Right lung (tissue), 5 donors: ENCODE results near the gene SGPP1. TPM values are rescaled to one million over a fixed set of nuclear protein-coding genes. Genes with fewer than 3 reads are reported as not detected.
A peak's percentile ranks its signal among the peaks of the same experiment; 100 is the strongest.
"Not testable (repeated sequence)": the region's sequence is repeated elsewhere in the genome, so short reads cannot be mapped to it uniquely, and the experiment has no call there.

Experiments
- DNase-seq, 2 donors: peaks; one replicate each; pipeline ENCODE4 v3.0.0-alpha.2; 2013
- polyA plus RNA-seq, 5 donors: library from polyadenylated mRNA; unstranded; fragments of 120-200 nt; gene quantifications; one replicate each; pipeline versions ENCODE4 v1.2.1 to v1.2.3, GENCODE V29; 2013; ENCODE audit warnings: inconsistent platforms in 1 of 5, low replicate concordance in 1 of 5; ENCODE audit not compliant: insufficient read length in 5 of 5, insufficient read depth in 1 of 5

SGPP1 gene
- polyA plus RNA-seq, 5 donors = 20.0 to 26.5 (median 21.2) TPM

DNA sequence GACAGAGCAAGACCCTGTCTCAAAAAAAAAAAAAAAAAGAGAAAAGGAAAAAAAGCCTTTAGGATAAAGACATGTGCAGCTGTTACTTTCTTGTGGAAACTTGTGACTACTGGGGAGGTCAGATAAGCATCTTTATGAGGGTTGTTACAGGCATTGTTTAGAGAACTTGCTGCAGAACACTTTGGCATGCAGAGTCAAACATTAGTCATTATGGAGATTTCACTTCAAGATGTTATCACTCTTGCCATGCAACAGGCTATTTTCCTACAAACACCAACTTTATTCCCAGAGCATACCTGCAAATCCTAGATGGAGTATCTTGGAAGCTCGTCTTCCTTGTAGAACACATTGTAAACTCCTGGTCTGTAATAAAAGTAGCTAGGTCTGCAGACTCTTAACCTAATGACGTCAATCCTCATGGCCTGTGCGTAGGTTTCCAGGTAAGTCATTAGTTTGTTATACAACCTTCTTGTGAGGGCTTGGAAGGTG lies 49.9 kb downstream of the SGPP1 start:
- no peak for DNase-seq

GRCh38 chr14:63676615-63677014 lies 51.2 kb downstream of the SGPP1 start:
- no peak for DNase-seq

- no peak for DNase-seq
Observed at GRCh38 chr14:63673886-63674497, 53.9 kb downstream of the SGPP1 start.

DNA sequence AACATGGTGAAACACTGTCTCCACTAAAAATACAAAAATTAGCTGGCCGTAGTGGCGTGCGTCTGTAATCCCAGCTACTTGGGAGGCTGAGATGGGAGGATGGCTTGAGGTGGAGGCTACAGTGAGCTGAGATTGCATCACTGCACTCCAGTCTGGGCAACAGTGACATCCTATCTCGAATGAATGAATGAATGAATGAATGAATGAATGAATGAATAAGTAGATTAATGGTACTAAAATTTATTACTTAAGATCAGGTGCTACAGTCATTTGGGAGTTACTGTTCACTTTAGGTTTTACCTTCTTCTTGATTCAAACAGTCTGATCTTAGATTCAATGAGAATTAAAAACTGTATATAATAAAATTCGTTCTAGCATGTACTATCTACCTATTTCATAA lies 54.6 kb downstream of the SGPP1 start:
- no peak for DNase-seq

GRCh38 chr14:63672417-63673180 lies 55.3 kb downstream of the SGPP1 start:
- no peak for DNase-seq

DNA sequence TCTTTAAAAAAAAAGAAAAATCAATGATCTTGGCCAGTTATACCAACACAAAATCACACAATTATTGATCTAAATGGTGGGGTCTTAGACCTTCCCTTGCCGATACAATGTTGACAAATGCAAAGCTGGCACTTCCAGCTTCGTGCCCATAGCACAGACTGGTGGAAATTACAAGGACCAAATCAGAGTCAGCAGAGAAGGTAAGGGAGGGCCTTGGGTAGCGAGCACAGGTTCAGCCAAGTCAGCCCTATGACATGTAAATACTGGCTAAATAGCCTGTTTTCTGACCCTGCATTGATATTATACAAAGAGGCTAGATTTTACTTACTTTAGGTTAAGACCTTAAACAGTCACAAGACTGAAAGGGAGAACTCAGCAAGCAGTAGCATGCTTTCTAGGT lies 55.9 kb downstream of the SGPP1 start:
- DNase-seq = no peak

- DNase-seq = no peak
Observed at GRCh38 chr14:63670692-63671091, 57.2 kb downstream of the SGPP1 start.

DNA sequence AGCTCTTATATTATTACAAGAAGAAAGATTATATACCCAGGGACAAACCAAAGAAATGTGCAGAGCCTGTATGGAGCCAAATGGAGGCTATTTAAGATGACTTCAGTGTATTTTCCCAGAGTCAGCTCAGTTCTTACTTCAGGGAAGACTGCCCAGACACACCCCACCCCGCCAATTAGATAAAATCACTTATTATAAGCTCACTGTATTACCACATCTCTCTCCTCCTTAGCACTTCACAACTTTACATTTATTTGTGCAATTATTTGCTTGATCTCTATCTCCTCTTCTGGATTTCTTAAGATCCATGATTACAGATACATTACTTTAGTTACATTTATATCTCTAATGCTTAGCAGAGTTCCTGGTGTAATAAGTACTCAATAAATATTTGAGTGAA lies 61.5 kb downstream of the SGPP1 start:
- DNase-seq = no peak

GRCh38 chr14:63663428-63664341 lies 64.2 kb downstream of the SGPP1 start:
- no peak for DNase-seq

DNA sequence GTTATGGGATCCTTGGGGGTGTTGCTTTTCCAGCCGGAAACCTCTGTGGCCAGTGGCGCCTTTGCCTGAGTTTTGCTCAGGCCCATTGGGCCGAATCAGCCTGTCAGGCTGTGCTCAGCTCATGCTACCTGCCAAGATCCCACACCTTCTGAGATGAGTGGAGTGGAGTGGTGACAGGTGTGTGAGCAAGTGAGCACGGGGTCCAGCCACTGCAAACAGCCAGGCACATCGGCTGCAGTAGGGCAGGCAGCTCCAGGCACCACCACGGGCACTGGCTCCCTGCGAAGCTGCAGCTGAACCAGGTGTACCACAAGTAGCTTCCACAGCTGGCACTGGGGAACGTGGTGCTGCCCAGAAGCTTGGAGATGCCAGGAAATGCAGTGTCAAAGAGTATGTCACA lies 65.1 kb downstream of the SGPP1 start:
- no peak for DNase-seq

GRCh38 chr14:63661881-63662280 lies 66.0 kb downstream of the SGPP1 start:
- DNase-seq = not testable (repeated sequence)

- no peak for DNase-seq
Observed at GRCh38 chr14:63659726-63660125, 68.1 kb downstream of the SGPP1 start.

DNA sequence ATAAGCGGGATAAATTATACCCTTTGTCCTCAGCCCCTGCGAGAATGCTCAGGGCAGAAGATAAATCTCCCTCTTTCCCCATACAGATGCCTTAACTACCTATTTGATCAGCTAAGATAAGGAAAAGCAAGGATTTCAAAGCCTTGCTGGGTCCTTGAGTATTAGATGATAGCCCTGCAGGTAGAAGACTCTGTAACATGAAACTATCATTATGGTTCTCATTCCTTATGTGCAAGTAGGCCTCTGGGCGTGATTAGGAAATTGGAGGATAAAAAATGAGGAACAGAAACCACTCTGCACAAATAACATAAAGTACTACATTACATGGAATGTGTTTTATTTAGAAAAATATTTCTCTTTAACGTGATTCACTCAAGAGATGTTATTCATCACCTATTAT lies 71.7 kb downstream of the SGPP1 start:
- DNase-seq = no peak

DNA sequence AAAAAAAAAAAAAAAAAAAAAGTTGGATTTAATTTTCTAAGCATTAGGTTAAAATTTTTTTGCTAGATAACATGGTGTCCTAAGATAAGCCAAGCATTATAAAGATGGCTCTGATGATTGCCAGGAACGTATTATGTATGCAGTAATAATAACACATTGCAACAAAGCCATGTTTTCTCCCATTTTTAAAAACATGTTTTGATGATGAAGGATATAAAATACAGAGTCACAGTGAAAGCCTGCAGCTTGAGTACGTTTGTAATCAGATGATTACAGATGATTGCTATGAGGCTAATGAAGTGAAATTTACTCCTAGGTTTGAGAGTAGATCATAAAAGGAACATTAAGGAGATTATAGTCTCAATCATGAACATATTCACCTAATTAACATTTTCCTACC lies 72.9 kb downstream of the SGPP1 start:
- no peak for DNase-seq

- DNase-seq = no peak
Observed at GRCh38 chr14:63654346-63654745, 73.5 kb downstream of the SGPP1 start.

- DNase-seq = no peak
Observed at GRCh38 chr14:63652406-63652805, 75.5 kb downstream of the SGPP1 start.

- peak; percentile 45 for DNase-seq
Observed at GRCh38 chr14:63650256-63650952, 77.5 kb downstream of the SGPP1 start.

DNA sequence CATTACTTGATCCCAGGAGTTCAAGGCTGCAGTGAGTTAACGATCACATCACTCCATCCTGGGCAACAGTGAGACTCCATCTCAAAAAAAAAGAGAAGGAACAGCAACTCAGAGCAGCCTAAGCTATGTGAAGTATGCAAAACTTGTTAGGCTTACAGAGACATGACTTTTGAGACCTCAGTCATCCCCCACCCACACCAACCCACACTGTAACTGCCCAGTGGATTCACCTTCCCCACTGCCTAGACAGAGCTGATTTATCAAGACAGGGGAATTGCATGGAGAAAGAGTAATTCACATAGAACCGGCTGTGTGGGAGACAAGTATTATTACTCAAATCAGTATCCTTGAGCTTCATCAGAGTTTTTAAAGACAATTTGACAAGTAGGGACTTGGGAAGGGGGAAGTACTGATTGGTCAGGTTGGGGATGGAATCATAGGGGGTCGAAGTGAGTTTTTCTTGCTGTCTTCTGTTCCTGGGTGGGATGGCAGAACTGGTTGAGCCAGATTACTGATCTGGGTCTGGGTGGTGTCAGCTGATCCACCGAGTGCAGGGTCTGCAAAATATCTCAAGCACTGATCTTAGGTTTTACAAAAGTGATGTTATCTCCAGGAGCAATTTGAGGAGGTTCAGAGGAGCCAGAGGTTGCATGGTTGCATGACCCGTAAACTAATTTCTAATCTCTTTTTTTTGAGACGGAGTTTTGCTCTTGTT lies 80.0 kb downstream of the SGPP1 start:
- DNase-seq = no peak

DNA sequence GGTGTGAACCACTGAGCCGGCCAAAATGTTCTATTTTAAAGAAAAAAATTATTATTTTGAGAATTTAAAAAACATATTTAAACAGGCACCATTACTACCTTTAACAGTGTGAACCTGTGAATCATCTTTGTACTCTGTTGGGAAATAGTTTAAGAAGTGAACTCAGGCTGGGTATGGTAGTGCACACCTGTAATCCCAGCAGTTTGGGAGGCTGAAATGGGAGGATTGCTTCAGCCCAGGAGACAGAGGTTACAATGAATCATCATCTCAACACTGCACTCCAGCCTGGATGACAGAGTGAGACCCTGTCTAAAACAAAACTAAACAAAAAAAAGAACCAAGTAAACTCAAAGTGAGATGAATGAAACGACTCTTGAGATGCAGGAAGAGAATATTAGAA lies 83.1 kb downstream of the SGPP1 start:
- DNase-seq = no peak

DNA sequence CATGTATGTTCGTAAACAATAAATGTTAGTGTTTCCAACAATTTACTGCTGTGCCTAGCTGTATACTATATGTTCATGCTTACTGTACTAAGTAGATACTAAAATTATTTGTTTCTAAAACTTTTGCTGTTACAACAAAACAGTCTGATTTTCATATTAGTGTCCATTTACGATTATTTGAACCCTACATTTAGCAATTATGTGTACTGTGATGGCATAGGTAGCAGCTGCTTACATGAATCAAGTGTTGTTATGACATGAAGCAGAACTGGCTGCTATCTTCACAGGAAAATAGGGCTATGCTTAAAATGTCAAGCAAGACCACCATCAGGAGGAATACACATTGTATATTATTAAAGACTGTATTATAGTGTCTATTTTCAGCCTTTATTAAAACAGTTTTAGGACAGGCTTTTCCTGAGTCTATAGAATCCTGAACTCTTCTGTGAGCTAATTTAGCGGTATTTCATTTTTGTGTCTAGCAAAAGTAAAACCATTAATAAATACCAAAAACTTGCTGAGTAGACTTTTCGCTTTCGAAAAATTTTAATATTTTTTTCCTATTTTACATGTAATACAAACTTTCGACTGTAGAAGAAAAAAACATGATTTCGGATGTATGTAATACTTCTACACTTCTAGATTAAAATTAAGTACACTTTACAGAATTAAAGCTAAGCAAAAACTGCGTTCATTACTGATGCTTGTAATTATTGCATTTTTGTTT lies 85.0 kb downstream of the SGPP1 start:
- DNase-seq = no peak
